Hepatocyte (in vitro differentiated cells): ENCODE data around the gene SEBOX.

Experiments
- EZH2 ChIP-seq: fragments of 200-600 bp; sonication (generic); IDR thresholded peaks from 2 replicates; pipeline ENCODE4 v1.6.1; 2016; ENCODE audit warnings: antibody characterized with exemption, mild to moderate bottlenecking, borderline replicate concordance
- TF ChIP-seq, protein P1 (sequence below): fragments of 200-600 bp; sonication (generic); IDR thresholded peaks from 2 replicates; pipeline ENCODE4 v1.5.1; 2016; ENCODE audit warnings: antibody characterized with exemption, mild to moderate bottlenecking; ENCODE audit not compliant: poor library complexity

DNA sequence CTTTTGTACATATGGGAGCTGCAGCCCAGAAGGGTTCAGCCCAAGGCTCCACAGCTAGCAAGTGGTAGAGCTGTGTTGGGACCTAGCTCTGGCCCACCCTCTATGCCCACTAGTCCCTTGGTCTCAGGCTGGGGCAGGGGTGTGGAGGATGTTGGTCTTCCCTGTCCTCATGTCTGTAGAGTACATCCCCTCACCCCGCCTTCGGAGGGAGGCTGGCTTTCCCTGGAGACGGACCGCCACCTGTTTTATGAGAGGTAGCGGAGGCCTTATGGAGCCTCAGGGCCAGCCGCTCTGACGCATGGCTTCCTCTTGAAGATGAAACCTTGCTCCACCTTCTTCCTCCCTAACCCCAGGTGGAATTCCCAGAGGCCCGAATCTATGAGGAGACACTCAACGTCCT, 21.0 kb downstream of the SEBOX start:
- TF ChIP-seq, protein P1, sequence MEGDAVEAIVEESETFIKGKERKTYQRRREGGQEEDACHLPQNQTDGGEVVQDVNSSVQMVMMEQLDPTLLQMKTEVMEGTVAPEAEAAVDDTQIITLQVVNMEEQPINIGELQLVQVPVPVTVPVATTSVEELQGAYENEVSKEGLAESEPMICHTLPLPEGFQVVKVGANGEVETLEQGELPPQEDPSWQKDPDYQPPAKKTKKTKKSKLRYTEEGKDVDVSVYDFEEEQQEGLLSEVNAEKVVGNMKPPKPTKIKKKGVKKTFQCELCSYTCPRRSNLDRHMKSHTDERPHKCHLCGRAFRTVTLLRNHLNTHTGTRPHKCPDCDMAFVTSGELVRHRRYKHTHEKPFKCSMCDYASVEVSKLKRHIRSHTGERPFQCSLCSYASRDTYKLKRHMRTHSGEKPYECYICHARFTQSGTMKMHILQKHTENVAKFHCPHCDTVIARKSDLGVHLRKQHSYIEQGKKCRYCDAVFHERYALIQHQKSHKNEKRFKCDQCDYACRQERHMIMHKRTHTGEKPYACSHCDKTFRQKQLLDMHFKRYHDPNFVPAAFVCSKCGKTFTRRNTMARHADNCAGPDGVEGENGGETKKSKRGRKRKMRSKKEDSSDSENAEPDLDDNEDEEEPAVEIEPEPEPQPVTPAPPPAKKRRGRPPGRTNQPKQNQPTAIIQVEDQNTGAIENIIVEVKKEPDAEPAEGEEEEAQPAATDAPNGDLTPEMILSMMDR, result no peak
- no peak for TF ChIP-seq EZH2
